HG03039 (cell line): ENCODE data around the gene C1QL2.

ENCODE experiments used
- ATAC-seq: cut with Tn5 transposase; IDR thresholded peaks from one replicate; pipeline ENCODE4 v1.9.1; 2021; ENCODE audit warnings: mild to moderate bottlenecking, moderate library complexity; ENCODE audit not compliant: unreplicated experiment

C1QL2 gene

DNA sequence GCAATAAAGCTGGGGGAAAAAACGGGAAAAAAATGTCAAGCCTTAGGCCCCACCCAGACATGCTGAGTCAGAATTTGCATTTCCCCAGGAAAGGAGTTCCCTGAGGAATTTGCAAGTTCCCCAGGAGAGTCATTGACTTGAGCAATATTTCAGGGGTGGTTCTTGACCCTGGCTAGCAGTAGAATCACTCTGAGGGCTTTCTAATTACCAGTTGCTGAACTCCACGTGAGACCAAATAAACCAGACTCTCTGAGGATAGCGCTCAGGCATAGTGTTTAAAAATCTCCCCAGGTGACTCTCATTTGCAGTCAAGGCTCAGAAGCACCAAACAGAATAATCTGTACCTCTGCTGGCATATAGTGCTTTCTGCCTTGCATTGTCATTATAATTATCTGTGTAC is 48.7 kb downstream of the C1QL2 start:
- no peak for ATAC-seq

DNA sequence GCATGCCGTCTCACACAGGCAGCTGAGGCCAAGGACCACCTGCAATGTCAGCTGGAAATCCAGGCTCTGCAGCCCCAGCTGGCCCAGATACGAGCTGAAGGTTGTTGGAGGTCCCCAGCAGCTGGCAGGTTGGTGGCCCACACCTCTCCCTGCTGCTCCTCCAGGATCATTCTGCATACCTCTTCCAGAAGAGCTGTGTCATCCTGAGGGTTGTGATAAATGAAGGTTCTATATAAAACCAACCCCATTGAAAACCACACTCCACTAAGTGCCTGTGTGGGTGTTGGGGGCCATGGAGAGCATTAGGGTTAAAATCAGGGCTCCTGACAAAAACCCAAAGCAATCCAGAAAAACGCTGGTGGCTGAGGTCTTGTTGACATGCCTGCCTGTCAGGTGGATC is 50.4 kb downstream of the C1QL2 start:
- ATAC-seq = no peak

DNA sequence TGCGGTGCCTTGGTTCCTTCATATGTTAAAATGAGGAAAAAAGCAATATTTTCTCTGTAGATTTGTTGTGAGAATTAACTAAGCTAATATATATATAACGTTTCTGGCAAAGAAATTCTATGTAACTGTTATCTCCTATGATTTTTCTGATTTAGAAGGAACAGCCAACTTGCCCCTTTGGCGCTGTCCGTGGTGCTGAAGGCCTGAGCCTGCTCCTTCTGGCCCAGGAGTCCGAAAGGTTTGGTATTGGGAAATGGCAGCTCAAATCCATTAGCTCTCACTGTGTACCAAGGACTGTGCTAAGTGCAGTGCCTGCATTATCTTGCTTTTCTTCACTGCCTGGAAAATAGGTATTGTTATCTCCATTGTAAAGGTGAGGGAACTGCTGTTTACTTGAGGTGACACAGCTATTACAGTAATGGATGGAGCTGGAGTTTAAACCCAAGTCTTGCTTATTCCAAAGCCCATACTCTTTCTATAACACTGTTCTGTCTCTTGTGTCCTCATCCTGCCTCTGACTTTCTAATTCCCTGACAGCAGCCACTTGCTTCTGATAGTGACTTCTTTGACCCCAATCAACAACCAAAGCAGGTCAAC is 52.2 kb downstream of the C1QL2 start:
- no peak for ATAC-seq
